GM19193 (cell line): ENCODE measurements around the gene WNT3A.

Experiments used
- POLR2A ChIP-seq: IDR thresholded peaks from 4 replicates; pipeline ENCODE4 v1.6.1; 2011; ENCODE audit not compliant: insufficient read depth, insufficient read length; ENCODE audit errors: extremely low read depth

WNT3A gene

DNA sequence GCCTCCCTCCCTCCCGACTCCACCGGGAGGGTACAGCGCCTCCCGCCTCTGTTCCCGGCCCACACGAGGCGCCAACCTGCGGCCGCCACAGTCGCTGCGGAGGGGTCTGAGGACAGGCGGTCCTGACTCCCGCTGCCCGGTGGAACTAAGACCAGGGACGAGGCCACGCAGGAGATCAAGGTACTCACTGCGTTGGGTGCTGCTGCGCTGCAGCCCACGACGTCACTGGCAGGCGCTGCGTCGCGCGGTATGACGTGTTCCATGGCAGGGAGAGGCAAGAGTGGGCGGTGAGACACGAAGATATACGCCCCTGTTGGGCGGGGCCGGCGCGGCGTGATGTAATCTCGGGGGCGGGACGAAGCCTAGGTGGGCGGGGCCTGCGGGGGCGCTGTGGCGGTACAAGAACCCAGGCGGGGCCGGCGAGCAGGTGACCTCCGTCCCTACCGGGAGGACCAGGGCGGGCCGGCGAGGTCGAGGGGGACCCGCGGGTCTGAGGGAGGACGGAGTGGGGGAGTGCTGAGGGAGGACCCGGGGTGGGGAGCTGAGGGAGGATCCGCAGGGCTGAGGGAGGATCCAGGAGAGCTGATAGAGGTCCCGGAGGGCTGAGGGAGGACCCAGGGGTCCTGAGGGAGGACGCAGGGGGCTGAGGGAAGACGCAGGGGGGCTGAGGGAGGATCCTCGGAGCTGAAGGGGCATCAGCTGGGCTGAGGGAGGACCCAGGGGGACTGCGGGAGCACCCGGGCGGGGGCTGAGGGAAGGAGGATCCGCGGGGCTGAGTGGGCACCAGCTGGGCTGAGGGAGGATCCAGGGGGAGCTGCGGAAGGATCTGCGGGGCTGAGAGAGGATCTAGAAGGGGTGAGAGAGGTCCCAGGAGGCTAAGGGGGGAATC lies 102.5 kb downstream of the WNT3A start, which contains the start of gene MRPL55:
TSS of gene MRPL55 (minus strand) at position 227 of the 889 bp plus-strand sequence. CDS start 1,039 bp downstream, outside the sequence.
- peak; percentile 93 for TF ChIP-seq POLR2A

DNA sequence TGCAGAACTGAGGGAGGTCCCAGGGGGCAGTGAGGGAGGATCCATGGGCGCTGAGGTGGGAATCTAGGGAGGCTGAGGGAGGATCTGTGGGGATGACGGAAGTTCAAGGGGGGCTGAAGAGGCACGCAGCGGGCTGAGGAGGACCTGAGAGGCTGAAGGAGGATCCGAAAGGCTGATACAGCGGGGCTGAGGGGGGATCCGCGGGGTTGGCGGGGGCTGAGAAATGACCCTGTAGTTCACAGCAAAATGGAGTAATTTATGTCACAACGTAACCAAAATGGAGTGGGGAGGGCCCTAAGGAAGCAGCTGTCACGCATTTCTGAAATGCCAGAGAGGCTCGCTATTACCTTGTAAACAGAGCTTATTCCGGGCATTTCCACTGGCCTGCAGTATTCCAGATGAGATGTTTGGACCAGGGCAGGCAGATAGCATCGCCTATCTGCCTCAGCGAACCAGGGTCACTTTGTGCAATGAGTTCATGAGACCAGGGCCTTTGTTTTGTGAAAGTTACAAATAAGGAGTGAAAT lies 103.2 kb downstream of the WNT3A start:
- TF ChIP-seq POLR2A, result no peak

GRCh38 chr1:228110556-228110955 lies 103.8 kb downstream of the WNT3A start:
- TF ChIP-seq POLR2A, result no peak
